Hepatocyte (in vitro differentiated cells): ENCODE data around the gene PCNX4. TPM values are rescaled to one million over a fixed set of nuclear protein-coding genes. Genes with fewer than 3 reads are reported as not detected.

Experiments used
- DNase-seq: peaks from one replicate; pipeline ENCODE4 v3.0.0-alpha.2; 2016; ENCODE audit warnings: low spot score
- H2AFZ ChIP-seq: fragments of 200-600 bp; sonication (generic); 2 replicates; pipeline ENCODE4 v1.6.0; 2016; ENCODE audit warnings: antibody characterized with exemption, mild to moderate bottlenecking
- H3K27ac ChIP-seq: fragments of 200-600 bp; sonication (generic); 2 replicates; pipeline ENCODE4 v1.5.1; 2016; ENCODE audit warnings: mild to moderate bottlenecking
- H3K27me3 ChIP-seq: fragments of 200-600 bp; sonication (generic); 2 replicates; pipeline ENCODE4 v1.6.1; 2016
- H3K36me3 ChIP-seq: fragments of 200-600 bp; sonication (generic); replicated peaks from 2 replicates; pipeline ENCODE4 v1.5.1; 2016; ENCODE audit warnings: low read depth; ENCODE audit not compliant: insufficient read depth
- H3K4me1 ChIP-seq: fragments of 200-600 bp; sonication (generic); 2 replicates; pipeline ENCODE4 v1.5.1; 2016; ENCODE audit warnings: mild to moderate bottlenecking, moderate library complexity; ENCODE audit not compliant: insufficient read depth
- H3K4me2 ChIP-seq: fragments of 200-600 bp; sonication (generic); 2 replicates; pipeline ENCODE4 v1.6.0; 2016
- H3K4me3 ChIP-seq: fragments of 200-600 bp; sonication (generic); 2 replicates; pipeline ENCODE4 v1.5.1; 2016; ENCODE audit warnings: mild to moderate bottlenecking
- H3K79me2 ChIP-seq: fragments of 200-600 bp; sonication (generic); 2 replicates; pipeline ENCODE4 v1.6.0; 2017; ENCODE audit warnings: mild to moderate bottlenecking
- H3K9me2 ChIP-seq: fragments of 200-600 bp; sonication (generic); replicated peaks from 2 replicates; pipeline ENCODE4 v1.6.0; 2017; ENCODE audit warnings: mild to moderate bottlenecking; ENCODE audit not compliant: insufficient read depth
- H3K9me3 ChIP-seq: fragments of 200-600 bp; sonication (generic); 2 replicates; pipeline ENCODE4 v1.5.1; 2016; ENCODE audit warnings: low read depth, mild to moderate bottlenecking
- H4K20me1 ChIP-seq: fragments of 200-600 bp; sonication (generic); 2 replicates; pipeline ENCODE4 v1.6.0; 2016; ENCODE audit warnings: mild to moderate bottlenecking; ENCODE audit not compliant: insufficient read depth, poor library complexity, severe bottlenecking
- CTCF ChIP-seq: fragments of 200-600 bp; sonication (generic); IDR thresholded peaks from 2 replicates; pipeline ENCODE4 v1.5.1; 2016; ENCODE audit warnings: antibody characterized with exemption, mild to moderate bottlenecking; ENCODE audit not compliant: poor library complexity
- EZH2 ChIP-seq: fragments of 200-600 bp; sonication (generic); IDR thresholded peaks from 2 replicates; pipeline ENCODE4 v1.6.1; 2016; ENCODE audit warnings: antibody characterized with exemption, mild to moderate bottlenecking, borderline replicate concordance
- EZH2phosphoT487 ChIP-seq: fragments of 200-600 bp; sonication (generic); IDR thresholded peaks from one replicate; pipeline ENCODE4 v1.6.1; 2018; ENCODE audit warnings: antibody characterized with exemption, mild to moderate bottlenecking, low read depth, moderate library complexity; ENCODE audit not compliant: unreplicated experiment, severe bottlenecking
- WGBS: methylation state at CpG from one replicate; pipeline ENCODE4 v1.1.6; 2016; ENCODE audit warnings: low lambda C conversion rate; ENCODE audit errors: missing lambda C conversion rate; 5-methylcytosine and 5-hydroxymethylcytosine counted together
- polyA plus RNA-seq: library from polyadenylated mRNA; unstranded; fragments of >200 nt; fragmentation: Nextera tagmentation; extraction: Ambion mirVana; gene quantifications from 2 replicates; pipeline ENCODE4 v1.2.1, GENCODE V29; 2016
- total RNA-seq: library from RNA; depleted of rRNA; stranded (reverse); fragments of >200 nt; gene quantifications from 2 replicates; pipeline ENCODE4 v1.2.3, GENCODE V29; 2014

Gene PCNX4
- total and polyA plus RNA-seq, 2 experiments from 2014 or later, result 28.8 to 60.0 TPM

GRCh38 chr14:60206837-60207533 lies 115.3 kb downstream of the PCNX4 start:
- H3K27ac ChIP-seq, result no peak overlapping the region
- WGBS, result 93% methylated on average over 6 of the region's 6 CpGs
- no peaks in the 10 kb centered on the region for H3K4me1 ChIP-seq
- DNase-seq, result no peak
- no peaks in the 10 kb centered on the region for H3K9me2 ChIP-seq
- no peaks in the 10 kb centered on the region for H3K9me3 ChIP-seq
- H3K4me3 ChIP-seq, result no peak overlapping the region
- no peak overlapping the region for H3K4me2 ChIP-seq
- H3K79me2 ChIP-seq, result no peaks in the 10 kb centered on the region
- no peaks in the 10 kb centered on the region for H4K20me1 ChIP-seq
- no peaks in the 10 kb centered on the region for H3K36me3 ChIP-seq
- TF ChIP-seq EZH2 (no peak), CTCF (no peak), EZH2phosphoT487 (no peak)
- no peak overlapping the region for H2AFZ ChIP-seq
- peaks cover 4% of the 10 kb centered on the region for H3K27me3 ChIP-seq

- Histone ChIP-seq H4K20me1 (no peaks in the 10 kb centered on the region), H3K4me1 (no peaks in the 10 kb centered on the region), H2AFZ (no peak overlapping the region), H3K4me3 (no peak overlapping the region), H3K27me3 (peaks cover 4% of the 10 kb centered on the region), H3K9me3 (no peaks in the 10 kb centered on the region), H3K9me2 (no peaks in the 10 kb centered on the region), H3K4me2 (no peak overlapping the region), H3K27ac (no peak overlapping the region), H3K79me2 (no peaks in the 10 kb centered on the region), H3K36me3 (no peaks in the 10 kb centered on the region)
- 83% methylated on average over 1 of the region's 1 CpG for WGBS
- TF ChIP-seq CTCF, result no peak
- TF ChIP-seq EZH2, result no peak
- no peak for TF ChIP-seq EZH2phosphoT487
- DNase-seq, result no peak
Measured at GRCh38 chr14:60210703-60211102, 119.0 kb downstream of the PCNX4 start.

GRCh38 chr14:60211153-60211552 lies 119.4 kb downstream of the PCNX4 start:
- peaks cover 4% of the 10 kb centered on the region for H3K27me3 ChIP-seq
- DNase-seq, result no peak
- H3K9me2 ChIP-seq, result no peaks in the 10 kb centered on the region
- no peak overlapping the region for H3K27ac ChIP-seq
- no peaks in the 10 kb centered on the region for H3K4me1 ChIP-seq
- H3K9me3 ChIP-seq, result no peaks in the 10 kb centered on the region
- no peak for TF ChIP-seq EZH2phosphoT487
- TF ChIP-seq CTCF, result no peak
- TF ChIP-seq EZH2, result no peak
- H3K4me2 ChIP-seq, result no peak overlapping the region
- H3K79me2 ChIP-seq, result no peaks in the 10 kb centered on the region
- no peaks in the 10 kb centered on the region for H3K36me3 ChIP-seq
- no peaks in the 10 kb centered on the region for H4K20me1 ChIP-seq
- H2AFZ ChIP-seq, result no peak overlapping the region
- no peak overlapping the region for H3K4me3 ChIP-seq
- 82% methylated on average over 3 of the region's 3 CpGs for WGBS
